Endothelial cell of umbilical vein (primary cell): Measurements from ENCODE around the gene OAF. TPM values are rescaled to one million over a fixed set of nuclear protein-coding genes. Genes with fewer than 3 reads are reported as not detected.

Source experiments
- BruUV-seq: library from RNA; stranded (reverse); fragments of 400-500 nt; replicated peaks from 2 replicates; lab custom pipeline; 2021; lab: Mats Ljungman, UMichigan
- CTCF ChIA-PET: fragments of 300-600, 350-600 bp; sonication (Branson Sonifier 250); formaldehyde crosslinking; loops from one replicate; lab custom pipeline; 2021; ENCODE audit warnings: antibody characterized with exemption, inconsistent platforms; lab: Charles Lee
- POLR2A ChIA-PET: fragments of 300-600, 350-600 bp; sonication (Branson Sonifier 250); formaldehyde crosslinking; loops from one replicate; lab custom pipeline; 2021; ENCODE audit warnings: antibody characterized with exemption, inconsistent platforms; lab: Charles Lee
- DNase-seq: peaks from one replicate; pipeline ENCODE4 v3.0.0-alpha.2; 2011; ENCODE audit warnings: low read depth, low spot score
- FAIRE-seq: peaks from 2 replicates; lab custom pipeline; 2011; peaks lifted over from hg19 to GRCh38; lab: Jason Lieb, UNC
- H2AFZ ChIP-seq: 2 replicates; pipeline ENCODE4 v1.6.0; 2012; ENCODE audit warnings: low read depth, low read length, control low read depth, inconsistent platforms
- H3K27ac ChIP-seq: 2 replicates; pipeline ENCODE4 v1.5.1; 2011; ENCODE audit warnings: low read depth, mild to moderate bottlenecking, control low read depth, low read length, moderate library complexity; ENCODE audit not compliant: insufficient read depth
- H3K27me3 ChIP-seq, 2 experiments: 2 replicates each; pipeline versions ENCODE4 v1.6.0 to v1.6.1; 2011; ENCODE audit warnings: low read length in 2 of 2, mixed read lengths in 1 of 2; ENCODE audit not compliant: control insufficient read depth in 2 of 2, insufficient read depth in 2 of 2
- H3K36me3 ChIP-seq, 2 experiments: 2 replicates in 1 of 2; 3 replicates in 1 of 2; pipeline ENCODE4 v1.5.1; 2011; ENCODE audit warnings: low read length in 2 of 2, mild to moderate bottlenecking in 1 of 2, moderate library complexity in 1 of 2; ENCODE audit not compliant: control insufficient read depth in 2 of 2, insufficient read depth in 2 of 2; ENCODE audit errors: extremely low read depth in 1 of 2
- H3K4me1 ChIP-seq: 3 replicates; pipeline ENCODE4 v1.5.1; 2011; ENCODE audit warnings: mild to moderate bottlenecking, low read length; ENCODE audit not compliant: control insufficient read depth, insufficient read depth; ENCODE audit errors: extremely low read depth
- H3K4me2 ChIP-seq: 2 replicates; pipeline ENCODE4 v1.6.1; 2011; ENCODE audit warnings: low read length, control low read depth, mixed read lengths; ENCODE audit not compliant: insufficient read depth
- H3K4me3 ChIP-seq, 3 experiments: fragments of 200-600 bp in 1 of 3; sonication (generic), shearing (Covaris generic) in 1 of 3; replicated peaks in 1 of 3; 2 replicates each; pipeline ENCODE4 v1.5.1; 2011 to 2016; ENCODE audit warnings: control low read depth in 3 of 3, low read length in 3 of 3, mild to moderate bottlenecking in 2 of 3, inconsistent platforms in 1 of 3, low read depth in 1 of 3, moderate library complexity in 1 of 3; ENCODE audit not compliant: insufficient read depth in 1 of 3
- H3K79me2 ChIP-seq: 2 replicates; pipeline ENCODE4 v1.6.0; 2012; ENCODE audit warnings: low read length, inconsistent platforms; ENCODE audit not compliant: control insufficient read depth, insufficient read depth
- H3K9ac ChIP-seq: replicated peaks from 2 replicates; pipeline ENCODE3; 2011; ENCODE audit warnings: low read length, control low read depth; ENCODE audit not compliant: insufficient read depth; ENCODE audit errors: extremely low read depth
- H3K9me1 ChIP-seq: replicated peaks from 3 replicates; pipeline ENCODE4 v1.6.0; 2011; ENCODE audit warnings: mild to moderate bottlenecking, low read length; ENCODE audit not compliant: control insufficient read depth, insufficient read depth; ENCODE audit errors: extremely low read depth
- H3K9me3 ChIP-seq: replicated peaks from 2 replicates; pipeline ENCODE4 v1.5.1; 2012; ENCODE audit warnings: low read length, inconsistent platforms; ENCODE audit not compliant: control insufficient read depth, insufficient read depth
- H4K20me1 ChIP-seq: replicated peaks from 2 replicates; pipeline ENCODE3; 2011; ENCODE audit warnings: mild to moderate bottlenecking, low read length; ENCODE audit not compliant: control insufficient read depth, insufficient read depth; ENCODE audit errors: extremely low read depth
- CTCF ChIP-seq, 2 donors: IDR thresholded peaks; 1 replicate in 1 of 2; 2 replicates in 1 of 2; pipeline ENCODE4 v1.5.1; 2011; ENCODE audit warnings: low read length in 2 of 2, mild to moderate bottlenecking in 2 of 2, moderate library complexity in 2 of 2, control low read depth in 1 of 2, inconsistent platforms in 1 of 2, low read depth in 1 of 2; ENCODE audit not compliant: insufficient read depth in 1 of 2; ENCODE audit errors: extremely low read depth in 1 of 2
- EZH2 ChIP-seq: IDR thresholded peaks from 2 replicates; pipeline ENCODE4 v1.6.1; 2012; ENCODE audit warnings: borderline replicate concordance, low read depth, mild to moderate bottlenecking, moderate library complexity, low read length, inconsistent platforms; ENCODE audit not compliant: severe bottlenecking
- JUN ChIP-seq: IDR thresholded peaks from 2 replicates; pipeline ENCODE4 v1.6.1; 2011; ENCODE audit warnings: borderline replicate concordance, low read depth; ENCODE audit not compliant: insufficient read length, insufficient read depth
- POLR2A ChIP-seq: IDR thresholded peaks from 2 replicates; pipeline ENCODE4 v1.6.1; 2012; ENCODE audit warnings: low read depth, mild to moderate bottlenecking, control low read depth, low read length
- dilution Hi-C: fragments of 300-500 bp; cut with MboI; formaldehyde crosslinking; loops from one replicate; pipeline ENCODE4 v1.15.0; 2019; ENCODE audit warnings: low sequenced_read_pairs; ENCODE audit not compliant: extremely low pct_ligation_motif_present
- intact Hi-C: fragments of 100-400 bp; cut with micrococcal nuclease; formaldehyde crosslinking; loops from one replicate; pipeline ENCODE4 v1.10.0; 2022
- polyA plus RNA-seq, 4 experiments: library from polyadenylated mRNA; depleted of rRNA in 3 of 4; stranded (reverse) in 3 of 4; unstranded in 1 of 4; fragments of >200 nt; gene quantifications; 2 replicates each; pipeline versions ENCODE4 v1.2.1 to v1.2.3, GENCODE V29; 2011 to 2012; ENCODE audit warnings: missing spikeins in 1 of 4
- total RNA-seq: library from RNA; stranded (reverse); gene quantifications from 2 replicates; pipeline ENCODE4 v1.2.3, GENCODE V29; 2021

OAF gene
- total and polyA plus RNA-seq, 2 donors (not counting 3 experiments of a cell fraction or from before 2014, with no cell fraction given): 32.1 to 33.8 TPM

GRCh38 chr11:120233207-120233803, 22.5 kb downstream of the OAF start:
- Histone ChIP-seq H3K79me2 (no peaks in the 10 kb centered on the region), H3K9me3 (no peaks in the 10 kb centered on the region), H3K4me2 (no peak overlapping the region), H4K20me1 (no peaks in the 10 kb centered on the region), H3K9me1 (no peaks in the 10 kb centered on the region), H3K27ac (no peak overlapping the region), H2AFZ (no peak overlapping the region), H3K4me3 (no peak overlapping the region), H3K36me3 (no peaks in the 10 kb centered on the region), H3K9ac (no peak overlapping the region), H3K4me1 (no peaks in the 10 kb centered on the region), H3K27me3 (peaks cover 7% of the 10 kb centered on the region in 2 experiments)
- no peak for DNase-seq
- dilution Hi-C loops (no loop called here), intact Hi-C loops (no loop called here)
- TF ChIP-seq EZH2: no peak
- no peak for TF ChIP-seq POLR2A
- TF ChIP-seq JUN: no peak
- BruUV-seq: no TSS peak
- POLR2A ChIA-PET: interaction anchor here (1.2 kb wide), 1 partner anchor 70 kb away, joined by 3 read pairs; no protein-coding TSS in a partner anchor
- CTCF ChIA-PET: interaction anchor here (0.9 to 16.4 kb wide), 7 partner anchors 14 to 69 kb away, joined by 3 to 327 read pairs (median 6); no protein-coding TSS in a partner anchor
- no peak for FAIRE-seq

- H3K9ac ChIP-seq: no peak overlapping the region
- no peaks in the 10 kb centered on the region for H3K4me1 ChIP-seq
- BruUV-seq: no TSS peak
- H3K27ac ChIP-seq: no peak overlapping the region
- dilution Hi-C loops: no loop called here
- H3K9me1 ChIP-seq: no peaks in the 10 kb centered on the region
- CTCF ChIA-PET: interaction anchor here (1.0 to 16.4 kb wide), 19 partner anchors 9 to 717 kb away, joined by 3 to 327 read pairs (median 4); no protein-coding TSS in a partner anchor
- H3K36me3 ChIP-seq: no peaks in the 10 kb centered on the region
- intact Hi-C loops: loop anchor here (1.0 to 2.0 kb wide), 3 partner anchors 65 to 718 kb away; partner anchors contain the start of gene GRIK4
- TF ChIP-seq JUN (no peak), CTCF (IDR thresholded peaks at IDR 0.05; ENCODE audit: extremely low read depth in 1 of 2, insufficient read depth in 1 of 2, low read depth in 1 of 2, low read length in 2 of 2) (peak; percentile 77 to 79)
- no peaks in the 10 kb centered on the region for H3K79me2 ChIP-seq
- peak; percentile 63 for FAIRE-seq
- H3K4me2 ChIP-seq: no peak overlapping the region
- no peak overlapping the region for H3K4me3 ChIP-seq
- POLR2A ChIA-PET: no interaction called here
- H3K27me3 ChIP-seq: peaks cover 19% of the 10 kb centered on the region in 2 experiments
- no peaks in the 10 kb centered on the region for H3K9me3 ChIP-seq
- H2AFZ ChIP-seq: no peak overlapping the region
- no peaks in the 10 kb centered on the region for H4K20me1 ChIP-seq
- DNase-seq: peak; percentile 56
These were observed 24.3 kb downstream of the OAF start for GRCh38 chr11:120235024-120235628.
